ENCODE results near the gene SEMA5A.
"Not testable (repeated sequence)": the region's sequence is repeated elsewhere in the genome, so short reads cannot be mapped to it uniquely, and the experiment has no call there.

Gene SEMA5A

GRCh38 chr5:9440517-9440916, 105.4 kb downstream of the SEMA5A start:
- no peak for DNase-seq (ENCODE audit: low read depth)

GRCh38 chr5:9439531-9440292, 106.2 kb downstream of the SEMA5A start:
- DNase-seq (ENCODE audit: low read depth) = no peak

GRCh38 chr5:9438596-9439354, 107.1 kb downstream of the SEMA5A start:
- DNase-seq (ENCODE audit: low read depth) = no peak

- no peak for DNase-seq (ENCODE audit: low read depth)
These were observed 108.1 kb downstream of the SEMA5A start for GRCh38 chr5:9437741-9438240.

GRCh38 chr5:9431496-9432258, 114.2 kb downstream of the SEMA5A start:
- no peak for DNase-seq (ENCODE audit: low read depth)

GRCh38 chr5:9431151-9431495, 114.8 kb downstream of the SEMA5A start:
- no peak for DNase-seq (ENCODE audit: low read depth)

- no peak for DNase-seq (ENCODE audit: low read depth)
These were observed 115.6 kb downstream of the SEMA5A start for GRCh38 chr5:9430306-9430705.

- DNase-seq (ENCODE audit: low read depth) = no peak
These were observed 116.1 kb downstream of the SEMA5A start for GRCh38 chr5:9429691-9430215.

GRCh38 chr5:9428272-9428671, 117.6 kb downstream of the SEMA5A start:
- DNase-seq (ENCODE audit: low read depth) = no peak

GRCh38 chr5:9425710-9426109, 120.2 kb downstream of the SEMA5A start:
- DNase-seq (ENCODE audit: low read depth) = no peak

- DNase-seq (ENCODE audit: low read depth) = no peak
These were observed 122.3 kb downstream of the SEMA5A start for GRCh38 chr5:9423571-9423970.

GRCh38 chr5:9421884-9422283, 124.0 kb downstream of the SEMA5A start:
- no peak for DNase-seq (ENCODE audit: low read depth)

GRCh38 chr5:9419794-9420193, 126.1 kb downstream of the SEMA5A start:
- no peak for DNase-seq (ENCODE audit: low read depth)

- no peak for DNase-seq (ENCODE audit: low read depth)
These were observed 130.3 kb downstream of the SEMA5A start for GRCh38 chr5:9415566-9415965.

- DNase-seq (ENCODE audit: low read depth) = no peak
These were observed 130.8 kb downstream of the SEMA5A start for GRCh38 chr5:9415091-9415490.

GRCh38 chr5:9411142-9411541, 134.7 kb downstream of the SEMA5A start:
- DNase-seq (ENCODE audit: low read depth) = no peak

GRCh38 chr5:9409413-9409960, 136.4 kb downstream of the SEMA5A start:
- DNase-seq (ENCODE audit: low read depth) = no peak

GRCh38 chr5:9408964-9409363, 136.9 kb downstream of the SEMA5A start:
- no peak for DNase-seq (ENCODE audit: low read depth)

GRCh38 chr5:9405196-9405754, 140.6 kb downstream of the SEMA5A start:
- DNase-seq (ENCODE audit: low read depth) = no peak

GRCh38 chr5:9401786-9402472, 143.9 kb downstream of the SEMA5A start:
- DNase-seq (ENCODE audit: low read depth) = no peak

GRCh38 chr5:9399783-9400182, 146.1 kb downstream of the SEMA5A start:
- DNase-seq (ENCODE audit: low read depth) = not testable (repeated sequence)
